Gastroesophageal sphincter (tissue), 3 donors: ENCODE results near the gene ZNF155.

ENCODE experiments used
- EP300 ChIP-seq: sonication (generic); formaldehyde crosslinking; IDR thresholded peaks from one replicate; pipeline ENCODE4 v1.6.1; 2017; ENCODE audit warnings: antibody characterized with exemption, mild to moderate bottlenecking
- POLR2A ChIP-seq, 2 donors: fragments of 450-650 bp; IDR thresholded peaks; one replicate each; pipeline ENCODE4 v1.6.1; 2017; ENCODE audit warnings: antibody characterized with exemption in 2 of 2, mild to moderate bottlenecking in 2 of 2, moderate library complexity in 1 of 2
- POLR2AphosphoS5 ChIP-seq: sonication (generic); formaldehyde crosslinking; IDR thresholded peaks from one replicate; pipeline ENCODE4 v1.6.1; 2017; ENCODE audit warnings: antibody characterized with exemption
- TF ChIP-seq, protein P1 (sequence below), 4 experiments: fragments of 200-600 bp in 2 of 4; fragments of 450-650 bp in 2 of 4; sonication (generic) in 1 of 4; IDR thresholded peaks; one replicate each; pipeline ENCODE4 v1.5.1; 2017 to 2019; ENCODE audit warnings: antibody characterized with exemption in 4 of 4, mild to moderate bottlenecking in 2 of 4, moderate library complexity in 2 of 4

GRCh38 chr19:43976732-43977131, 7.3 kb upstream of the ZNF155 start:
- TF ChIP-seq POLR2A (IDR thresholded peaks at IDR 0.05) (no peak), EP300 (no peak), POLR2AphosphoS5 (no peak)
- TF ChIP-seq, protein P1, sequence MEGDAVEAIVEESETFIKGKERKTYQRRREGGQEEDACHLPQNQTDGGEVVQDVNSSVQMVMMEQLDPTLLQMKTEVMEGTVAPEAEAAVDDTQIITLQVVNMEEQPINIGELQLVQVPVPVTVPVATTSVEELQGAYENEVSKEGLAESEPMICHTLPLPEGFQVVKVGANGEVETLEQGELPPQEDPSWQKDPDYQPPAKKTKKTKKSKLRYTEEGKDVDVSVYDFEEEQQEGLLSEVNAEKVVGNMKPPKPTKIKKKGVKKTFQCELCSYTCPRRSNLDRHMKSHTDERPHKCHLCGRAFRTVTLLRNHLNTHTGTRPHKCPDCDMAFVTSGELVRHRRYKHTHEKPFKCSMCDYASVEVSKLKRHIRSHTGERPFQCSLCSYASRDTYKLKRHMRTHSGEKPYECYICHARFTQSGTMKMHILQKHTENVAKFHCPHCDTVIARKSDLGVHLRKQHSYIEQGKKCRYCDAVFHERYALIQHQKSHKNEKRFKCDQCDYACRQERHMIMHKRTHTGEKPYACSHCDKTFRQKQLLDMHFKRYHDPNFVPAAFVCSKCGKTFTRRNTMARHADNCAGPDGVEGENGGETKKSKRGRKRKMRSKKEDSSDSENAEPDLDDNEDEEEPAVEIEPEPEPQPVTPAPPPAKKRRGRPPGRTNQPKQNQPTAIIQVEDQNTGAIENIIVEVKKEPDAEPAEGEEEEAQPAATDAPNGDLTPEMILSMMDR (IDR thresholded peaks at IDR 0.05) = no peak
